GM12872 (cell line): ENCODE measurements around the gene SAPCD2.

Experiments
- CTCF ChIP-seq: IDR thresholded peaks from 3 replicates; pipeline ENCODE4 v1.5.1; 2011; ENCODE audit warnings: low read depth, mild to moderate bottlenecking, low read length, moderate library complexity; ENCODE audit not compliant: insufficient read depth

SAPCD2 gene

GRCh38 chr9:137042751-137043727 is 27.3 kb downstream of the SAPCD2 start:
- TF ChIP-seq CTCF: no peak

- TF ChIP-seq CTCF: no peak
Measured at GRCh38 chr9:137041124-137041523, 29.2 kb downstream of the SAPCD2 start.

GRCh38 chr9:137040568-137040967 is 29.8 kb downstream of the SAPCD2 start:
- no peak for TF ChIP-seq CTCF

GRCh38 chr9:137039611-137040366 is 30.6 kb downstream of the SAPCD2 start:
- no peak for TF ChIP-seq CTCF

- TF ChIP-seq CTCF: no peak
Measured at GRCh38 chr9:137038916-137039315, 31.4 kb downstream of the SAPCD2 start.

- TF ChIP-seq CTCF: no peak
Measured at GRCh38 chr9:137037483-137037882, 32.9 kb downstream of the SAPCD2 start.

GRCh38 chr9:137037035-137037434 is 33.3 kb downstream of the SAPCD2 start:
- no peak for TF ChIP-seq CTCF
